ENCODE measurements around the gene TANGO2. TPM values are rescaled to one million over a fixed set of nuclear protein-coding genes. Genes with fewer than 3 reads are reported as not detected.

TANGO2 gene
- total RNA-seq = 13.6 TPM

- Histone ChIP-seq H3K4me1 (ENCODE audit: control insufficient read depth in 3 of 3, insufficient read depth in 3 of 3, low read length in 3 of 3) (peaks cover 28 to 56% (median 49%) of the 10 kb centered on the region in 3 donors), H3K27me3 (ENCODE audit: control insufficient read depth in 3 of 3, insufficient read depth in 3 of 3, low read length in 3 of 3) (peaks cover 0 to 7% (median 0%) of the 10 kb centered on the region in 3 donors), H3K9ac (ENCODE audit: low read depth in 1 of 3, low read length in 3 of 3) (peak within 1 kb of the TSS; percentile 94 to 99 (median 99)), H3K9me3 (ENCODE audit: control insufficient read depth in 3 of 3, low read length in 3 of 3) (no peaks in the 10 kb centered on the region), H3K36me3 (ENCODE audit: control insufficient read depth in 3 of 3, insufficient read depth in 3 of 3, low read length in 3 of 3) (peaks cover 0 to 19% (median 4%) of the 10 kb centered on the region in 3 donors), H3K4me3 (ENCODE audit: low read length in 3 of 3) (peak within 1 kb of the TSS; percentile 93 to 95 (median 95)), H3K27ac (ENCODE audit: low read depth, low read length) (peak within 1 kb of the TSS; percentile 99)
These were observed at the start of gene TANGO2 for GRCh38 chr22:20020533-20021195. Gene TANGO2, plus strand, starts transcription at chr22:20021110. Its CDS starts 15,689 bp downstream, at chr22:20036799.

- H3K9me3 ChIP-seq (ENCODE audit: control insufficient read depth in 3 of 3, low read length in 3 of 3) = no peaks in the 10 kb centered on the region
- no peaks in the 10 kb centered on the region for H3K27me3 ChIP-seq (ENCODE audit: control insufficient read depth in 3 of 3, insufficient read depth in 3 of 3, low read length in 3 of 3)
- peaks cover 10 to 25% (median 23%) of the 10 kb centered on the region in 3 donors for H3K4me1 ChIP-seq (ENCODE audit: control insufficient read depth in 3 of 3, insufficient read depth in 3 of 3, low read length in 3 of 3)
- no peak overlapping the region for H3K4me3 ChIP-seq (ENCODE audit: low read length in 3 of 3)
- H3K9ac ChIP-seq (ENCODE audit: low read depth in 1 of 3, low read length in 3 of 3) = peak overlapping the region in 2 of 3 donors; percentile 3 to 51
- peaks cover 50 to 61% (median 53%) of the 10 kb centered on the region in 3 donors for H3K36me3 ChIP-seq (ENCODE audit: control insufficient read depth in 3 of 3, insufficient read depth in 3 of 3, low read length in 3 of 3)
- H3K27ac ChIP-seq (ENCODE audit: low read depth, low read length) = no peak overlapping the region
These were observed 49.4 kb upstream of the TANGO2 start for GRCh38 chr22:19971276-19972124.

- no peak overlapping the region for H3K4me3 ChIP-seq (ENCODE audit: low read length in 3 of 3)
- no peak overlapping the region for H3K27ac ChIP-seq (ENCODE audit: low read depth, low read length)
- peaks cover 10 to 25% (median 23%) of the 10 kb centered on the region in 3 donors for H3K4me1 ChIP-seq (ENCODE audit: control insufficient read depth in 3 of 3, insufficient read depth in 3 of 3, low read length in 3 of 3)
- no peaks in the 10 kb centered on the region for H3K27me3 ChIP-seq (ENCODE audit: control insufficient read depth in 3 of 3, insufficient read depth in 3 of 3, low read length in 3 of 3)
- H3K9me3 ChIP-seq (ENCODE audit: control insufficient read depth in 3 of 3, low read length in 3 of 3) = no peaks in the 10 kb centered on the region
- no peak overlapping the region for H3K9ac ChIP-seq (ENCODE audit: low read depth in 1 of 3, low read length in 3 of 3)
- H3K36me3 ChIP-seq (ENCODE audit: control insufficient read depth in 3 of 3, insufficient read depth in 3 of 3, low read length in 3 of 3) = peaks cover 47 to 59% (median 58%) of the 10 kb centered on the region in 3 donors
These were observed 48.7 kb upstream of the TANGO2 start for GRCh38 chr22:19972251-19972650.

GRCh38 chr22:19972652-19973550 is 48.0 kb upstream of the TANGO2 start:
- Histone ChIP-seq H3K27me3 (ENCODE audit: control insufficient read depth in 3 of 3, insufficient read depth in 3 of 3, low read length in 3 of 3) (no peaks in the 10 kb centered on the region), H3K27ac (ENCODE audit: low read depth, low read length) (no peak overlapping the region), H3K4me1 (ENCODE audit: control insufficient read depth in 3 of 3, insufficient read depth in 3 of 3, low read length in 3 of 3) (peaks cover 10 to 25% (median 23%) of the 10 kb centered on the region in 3 donors), H3K9ac (ENCODE audit: low read depth in 1 of 3, low read length in 3 of 3) (no peak overlapping the region), H3K9me3 (ENCODE audit: control insufficient read depth in 3 of 3, low read length in 3 of 3) (no peaks in the 10 kb centered on the region), H3K4me3 (ENCODE audit: low read length in 3 of 3) (no peak overlapping the region), H3K36me3 (ENCODE audit: control insufficient read depth in 3 of 3, insufficient read depth in 3 of 3, low read length in 3 of 3) (peaks cover 43 to 63% (median 58%) of the 10 kb centered on the region in 3 donors)

GRCh38 chr22:19973551-19974267 is 47.2 kb upstream of the TANGO2 start:
- no peak overlapping the region for H3K27ac ChIP-seq (ENCODE audit: low read depth, low read length)
- H3K36me3 ChIP-seq (ENCODE audit: control insufficient read depth in 3 of 3, insufficient read depth in 3 of 3, low read length in 3 of 3) = peaks cover 42 to 63% (median 59%) of the 10 kb centered on the region in 3 donors
- no peak overlapping the region for H3K4me3 ChIP-seq (ENCODE audit: low read length in 3 of 3)
- peaks cover 10 to 25% (median 23%) of the 10 kb centered on the region in 3 donors for H3K4me1 ChIP-seq (ENCODE audit: control insufficient read depth in 3 of 3, insufficient read depth in 3 of 3, low read length in 3 of 3)
- no peak overlapping the region for H3K9ac ChIP-seq (ENCODE audit: low read depth in 1 of 3, low read length in 3 of 3)
- H3K27me3 ChIP-seq (ENCODE audit: control insufficient read depth in 3 of 3, insufficient read depth in 3 of 3, low read length in 3 of 3) = no peaks in the 10 kb centered on the region
- H3K9me3 ChIP-seq (ENCODE audit: control insufficient read depth in 3 of 3, low read length in 3 of 3) = no peaks in the 10 kb centered on the region

GRCh38 chr22:19974268-19974861 is 46.5 kb upstream of the TANGO2 start:
- H3K4me1 ChIP-seq (ENCODE audit: control insufficient read depth in 3 of 3, insufficient read depth in 3 of 3, low read length in 3 of 3) = peaks cover 10 to 25% (median 23%) of the 10 kb centered on the region in 3 donors
- H3K9ac ChIP-seq (ENCODE audit: low read depth in 1 of 3, low read length in 3 of 3) = no peak overlapping the region
- peaks cover 43 to 64% (median 60%) of the 10 kb centered on the region in 3 donors for H3K36me3 ChIP-seq (ENCODE audit: control insufficient read depth in 3 of 3, insufficient read depth in 3 of 3, low read length in 3 of 3)
- H3K27ac ChIP-seq (ENCODE audit: low read depth, low read length) = no peak overlapping the region
- no peaks in the 10 kb centered on the region for H3K27me3 ChIP-seq (ENCODE audit: control insufficient read depth in 3 of 3, insufficient read depth in 3 of 3, low read length in 3 of 3)
- no peaks in the 10 kb centered on the region for H3K9me3 ChIP-seq (ENCODE audit: control insufficient read depth in 3 of 3, low read length in 3 of 3)
- no peak overlapping the region for H3K4me3 ChIP-seq (ENCODE audit: low read length in 3 of 3)

- peaks cover 10 to 26% (median 23%) of the 10 kb centered on the region in 3 donors for H3K4me1 ChIP-seq (ENCODE audit: control insufficient read depth in 3 of 3, insufficient read depth in 3 of 3, low read length in 3 of 3)
- H3K27me3 ChIP-seq (ENCODE audit: control insufficient read depth in 3 of 3, insufficient read depth in 3 of 3, low read length in 3 of 3) = no peaks in the 10 kb centered on the region
- H3K27ac ChIP-seq (ENCODE audit: low read depth, low read length) = no peak overlapping the region
- H3K4me3 ChIP-seq (ENCODE audit: low read length in 3 of 3) = no peak overlapping the region
- no peaks in the 10 kb centered on the region for H3K9me3 ChIP-seq (ENCODE audit: control insufficient read depth in 3 of 3, low read length in 3 of 3)
- peaks cover 43 to 71% (median 64%) of the 10 kb centered on the region in 3 donors for H3K36me3 ChIP-seq (ENCODE audit: control insufficient read depth in 3 of 3, insufficient read depth in 3 of 3, low read length in 3 of 3)
- peak overlapping the region; percentile 3 to 54 (median 24) for H3K9ac ChIP-seq (ENCODE audit: low read depth in 1 of 3, low read length in 3 of 3)
These were observed 45.8 kb upstream of the TANGO2 start for GRCh38 chr22:19974935-19975706.

- Histone ChIP-seq H3K4me1 (ENCODE audit: control insufficient read depth in 3 of 3, insufficient read depth in 3 of 3, low read length in 3 of 3) (peaks cover 11 to 30% (median 26%) of the 10 kb centered on the region in 3 donors), H3K9me3 (ENCODE audit: control insufficient read depth in 3 of 3, low read length in 3 of 3) (no peaks in the 10 kb centered on the region), H3K4me3 (ENCODE audit: low read length in 3 of 3) (no peak overlapping the region), H3K9ac (ENCODE audit: low read depth in 1 of 3, low read length in 3 of 3) (peak overlapping the region in 2 of 3 donors; percentile 3 to 54), H3K27ac (ENCODE audit: low read depth, low read length) (no peak overlapping the region), H3K36me3 (ENCODE audit: control insufficient read depth in 3 of 3, insufficient read depth in 3 of 3, low read length in 3 of 3) (peaks cover 46 to 74% (median 67%) of the 10 kb centered on the region in 3 donors), H3K27me3 (ENCODE audit: control insufficient read depth in 3 of 3, insufficient read depth in 3 of 3, low read length in 3 of 3) (no peaks in the 10 kb centered on the region)
These were observed 45.2 kb upstream of the TANGO2 start for GRCh38 chr22:19975707-19976035.
